Activated CD4-positive, alpha-beta T cell treated with anti-CD3 and anti-CD28 coated beads, Interleukin-2, amount 10 ng/mL, durations not matched to agents 7 days and 5 days (primary cell): ENCODE data around the gene MYL9. TPM values are rescaled to one million over a fixed set of nuclear protein-coding genes. Genes with fewer than 3 reads are reported as not detected.
"Not testable (repeated sequence)": the region's sequence is repeated elsewhere in the genome, so short reads cannot be mapped to it uniquely, and the experiment has no call there.

ENCODE experiments used
- CTCF ChIA-PET: fragments of 350-600 bp; sonication (Branson Sonifier 250); formaldehyde crosslinking; loops from one replicate; lab custom pipeline; 2021; ENCODE audit warnings: antibody characterized with exemption; lab: Charles Lee
- POLR2A ChIA-PET: fragments of 350-600 bp; sonication (Branson Sonifier 250); formaldehyde crosslinking; loops from one replicate; lab custom pipeline; 2021; ENCODE audit warnings: antibody characterized with exemption; lab: Charles Lee
- DNase-seq: peaks from one replicate; pipeline ENCODE4 v3.0.0-alpha.2; 2020
- H3K27ac Mint-ChIP-seq: one replicate; pipeline ENCODE4 v1.8.0; 2021; ENCODE audit warnings: mild to moderate bottlenecking, moderate library complexity, mixed read lengths
- H3K27me3 Mint-ChIP-seq: one replicate; pipeline ENCODE4 v1.8.0; 2021; ENCODE audit warnings: mixed read lengths
- H3K36me3 Mint-ChIP-seq: one replicate; pipeline ENCODE4 v1.8.0; 2021; ENCODE audit warnings: low read depth, mixed read lengths
- H3K4me1 Mint-ChIP-seq: one replicate; pipeline ENCODE4 v1.8.0; 2021; ENCODE audit warnings: mixed read lengths
- H3K4me3 Mint-ChIP-seq: one replicate; pipeline ENCODE4 v1.8.0; 2021; ENCODE audit warnings: mild to moderate bottlenecking, moderate library complexity, mixed read lengths
- H3K9me3 Mint-ChIP-seq: one replicate; pipeline ENCODE4 v1.8.0; 2021; ENCODE audit warnings: mixed read lengths
- total RNA-seq, 2 experiments: library from RNA; stranded (reverse); gene quantifications; one replicate each; pipeline ENCODE4 v1.2.3, GENCODE V29; 2021

Gene MYL9
- total RNA-seq, 2 experiments from 2014 or later = 0.25 to 0.42 TPM

GRCh38 chr20:36504295-36504694, 37.0 kb upstream of the MYL9 start:
- no peak for DNase-seq
- Mint-ChIP-seq H3K4me3 (no peak overlapping the region), H3K36me3 (peaks cover 15% of the 10 kb centered on the region), H3K9me3 (no peaks in the 10 kb centered on the region), H3K27me3 (no peaks in the 10 kb centered on the region), H3K4me1 (peaks cover 6% of the 10 kb centered on the region), H3K27ac (no peak overlapping the region)
- POLR2A ChIA-PET = no interaction called here
- CTCF ChIA-PET = no interaction called here

- Mint-ChIP-seq H3K36me3 (peaks cover 12% of the 10 kb centered on the region), H3K4me3 (no peak overlapping the region), H3K27ac (no peak overlapping the region), H3K4me1 (peaks cover 6% of the 10 kb centered on the region), H3K27me3 (no peaks in the 10 kb centered on the region), H3K9me3 (no peaks in the 10 kb centered on the region)
- DNase-seq = peak; percentile 24
- POLR2A ChIA-PET = no interaction called here
- CTCF ChIA-PET = interaction anchor here (0.5 to 1.4 kb wide), 4 partner anchors 8 to 238 kb away, joined by 3 to 5 read pairs (median 4); no protein-coding TSS in a partner anchor
Measured at GRCh38 chr20:36506253-36506652, 35.1 kb upstream of the MYL9 start.

- Mint-ChIP-seq H3K4me3 (no peak overlapping the region), H3K36me3 (peaks cover 17% of the 10 kb centered on the region), H3K27me3 (no peaks in the 10 kb centered on the region), H3K9me3 (no peaks in the 10 kb centered on the region), H3K27ac (no peak overlapping the region), H3K4me1 (peaks cover 6% of the 10 kb centered on the region)
- ChIA-PET POLR2A (no interaction called here), CTCF (no interaction called here)
- no peak for DNase-seq
Measured at GRCh38 chr20:36507746-36508145, 33.6 kb upstream of the MYL9 start.

GRCh38 chr20:36519012-36519719, 22.2 kb upstream of the MYL9 start:
- no peaks in the 10 kb centered on the region for H3K27me3 Mint-ChIP-seq
- peaks cover 1% of the 10 kb centered on the region for H3K36me3 Mint-ChIP-seq
- no peaks in the 10 kb centered on the region for H3K4me1 Mint-ChIP-seq
- CTCF ChIA-PET = interaction anchor here (0.6 to 1.5 kb wide), 3 partner anchors 93 to 640 kb away, joined by 3 to 6 read pairs (median 4); partner anchors contain the start of gene SLA2
- POLR2A ChIA-PET = no interaction called here
- H3K27ac Mint-ChIP-seq = no peak overlapping the region
- H3K9me3 Mint-ChIP-seq = no peaks in the 10 kb centered on the region
- DNase-seq = no peak
- no peak overlapping the region for H3K4me3 Mint-ChIP-seq

GRCh38 chr20:36519944-36520343, 21.4 kb upstream of the MYL9 start:
- H3K4me3 Mint-ChIP-seq = no peak overlapping the region
- no peak for DNase-seq
- no peaks in the 10 kb centered on the region for H3K4me1 Mint-ChIP-seq
- no peaks in the 10 kb centered on the region for H3K9me3 Mint-ChIP-seq
- H3K27ac Mint-ChIP-seq = no peak overlapping the region
- ChIA-PET POLR2A (no interaction called here), CTCF (interaction anchor here (1.0 to 1.5 kb wide), 3 partner anchors 8 to 92 kb away, joined by 3 read pairs; no protein-coding TSS in a partner anchor)
- H3K36me3 Mint-ChIP-seq = peaks cover 1% of the 10 kb centered on the region
- no peaks in the 10 kb centered on the region for H3K27me3 Mint-ChIP-seq

GRCh38 chr20:36521526-36521925, 19.8 kb upstream of the MYL9 start:
- no peak for DNase-seq
- ChIA-PET POLR2A (no interaction called here), CTCF (interaction anchor here (1.4 to 1.6 kb wide), 2 partner anchors 15 to 26 kb away, joined by 3 read pairs; no protein-coding TSS in a partner anchor)
- Mint-ChIP-seq H3K9me3 (no peaks in the 10 kb centered on the region), H3K36me3 (peaks cover 5% of the 10 kb centered on the region), H3K4me1 (no peaks in the 10 kb centered on the region), H3K4me3 (no peak overlapping the region), H3K27ac (no peak overlapping the region), H3K27me3 (no peaks in the 10 kb centered on the region)

- H3K4me3 Mint-ChIP-seq, POLR2A ChIA-PET, H3K9me3 Mint-ChIP-seq, H3K27me3 Mint-ChIP-seq, H3K4me1 Mint-ChIP-seq, H3K27ac Mint-ChIP-seq, H3K36me3 Mint-ChIP-seq, DNase-seq: not testable (repeated sequence)
- CTCF ChIA-PET = interaction anchor here (1.4 to 1.6 kb wide), 2 partner anchors 14 to 26 kb away, joined by 3 read pairs; no protein-coding TSS in a partner anchor
Measured at GRCh38 chr20:36522412-36522811, 18.9 kb upstream of the MYL9 start.

GRCh38 chr20:36523341-36523740, 18.0 kb upstream of the MYL9 start:
- Mint-ChIP-seq H3K4me1 (no peaks in the 10 kb centered on the region), H3K36me3 (peaks cover 5% of the 10 kb centered on the region)

GRCh38 chr20:36525620-36526365, 15.5 kb upstream of the MYL9 start:
- Mint-ChIP-seq H3K27ac (no peak overlapping the region), H3K27me3 (no peaks in the 10 kb centered on the region), H3K4me3 (no peak overlapping the region), H3K36me3 (peaks cover 3% of the 10 kb centered on the region), H3K9me3 (no peaks in the 10 kb centered on the region), H3K4me1 (no peaks in the 10 kb centered on the region)
- ChIA-PET CTCF (interaction anchor here (0.6 to 1.5 kb wide), 2 partner anchors 9 to 291 kb away, joined by 4 read pairs; no protein-coding TSS in a partner anchor), POLR2A (no interaction called here)
- no peak for DNase-seq

More at GRCh38 chr20:36523341-36523740, 18.0 kb upstream of the MYL9 start:
- ChIA-PET CTCF (interaction anchor here (0.6 to 0.7 kb wide), 2 partner anchors 45 to 251 kb away, joined by 3 to 5 read pairs; no protein-coding TSS in a partner anchor), POLR2A (no interaction called here)
- DNase-seq = no peak
- H3K9me3 Mint-ChIP-seq = no peaks in the 10 kb centered on the region
- no peak overlapping the region for H3K4me3 Mint-ChIP-seq
- H3K27me3 Mint-ChIP-seq = no peaks in the 10 kb centered on the region
- no peak overlapping the region for H3K27ac Mint-ChIP-seq

- ChIA-PET POLR2A (no interaction called here), CTCF (interaction anchor here (1.2 to 1.5 kb wide), 2 partner anchors 8 to 22 kb away, joined by 3 to 4 read pairs; no protein-coding TSS in a partner anchor)
- peaks cover 3% of the 10 kb centered on the region for H3K36me3 Mint-ChIP-seq
Measured at GRCh38 chr20:36526521-36527011, 14.8 kb upstream of the MYL9 start.

GRCh38 chr20:36527331-36528125, 13.8 kb upstream of the MYL9 start:
- no peaks in the 10 kb centered on the region for H3K9me3 Mint-ChIP-seq
- H3K36me3 Mint-ChIP-seq = peaks cover 3% of the 10 kb centered on the region
- ChIA-PET CTCF (interaction anchor here (1.2 kb wide), 1 partner anchor 21 kb away, joined by 3 read pairs; no protein-coding TSS in a partner anchor), POLR2A (no interaction called here)
- H3K27me3 Mint-ChIP-seq = no peaks in the 10 kb centered on the region
- H3K4me1 Mint-ChIP-seq = no peaks in the 10 kb centered on the region
- H3K27ac Mint-ChIP-seq = no peak overlapping the region
- no peak for DNase-seq
- H3K4me3 Mint-ChIP-seq = no peak overlapping the region

More at GRCh38 chr20:36526521-36527011, 14.8 kb upstream of the MYL9 start:
- no peak overlapping the region for H3K4me3 Mint-ChIP-seq
- DNase-seq = no peak
- peak overlapping the region; percentile 13 for H3K27ac Mint-ChIP-seq
- H3K27me3 Mint-ChIP-seq = no peaks in the 10 kb centered on the region
- no peaks in the 10 kb centered on the region for H3K9me3 Mint-ChIP-seq
- no peaks in the 10 kb centered on the region for H3K4me1 Mint-ChIP-seq
